HCT116 (cell line): Measurements from ENCODE around the gene P4HA2. TPM values are rescaled to one million over a fixed set of nuclear protein-coding genes. Genes with fewer than 3 reads are reported as not detected.

Source experiments
- ATAC-seq: fragments of 200-7000 bp; cut with Tn5 transposase; 2 replicates; pipeline ENCODE4 v1.9.1; 2020; ENCODE audit warnings: mild to moderate bottlenecking, moderate library complexity
- BruUV-seq: library from RNA; stranded (reverse); fragments of 400-500 nt; replicated peaks from 2 replicates; lab custom pipeline; 2021; lab: Mats Ljungman, UMichigan
- CTCF ChIA-PET: fragments of 300-600 bp; sonication (Branson Sonifier 250); formaldehyde crosslinking; loops from one replicate; lab custom pipeline; 2021; ENCODE audit warnings: antibody characterized with exemption; lab: Charles Lee
- POLR2A ChIA-PET: fragments of 300-600, 350-600 bp; sonication (Branson Sonifier 250); formaldehyde crosslinking; loops from one replicate; lab custom pipeline; 2021; ENCODE audit warnings: antibody characterized with exemption; lab: Charles Lee
- RAD21 ChIA-PET, 2 experiments: fragments of 300-600 bp; sonication (Branson Sonifier 250); formaldehyde crosslinking; loops; one replicate each; lab custom pipeline; 2023; ENCODE audit warnings: low total read pairs in 2 of 2; ENCODE audit not compliant: uncharacterized antibody in 2 of 2, unreplicated experiment in 2 of 2, low non-redundant PET in 1 of 2; lab: Charles Lee
- DNase-seq: peaks from one replicate; pipeline ENCODE4 v3.0.0-alpha.2; 2010; ENCODE audit warnings: low read depth, low spot score
- H2AFZ ChIP-seq: fragments of 200-600 bp; shearing (Covaris generic), sonication (generic); 2 replicates; pipeline ENCODE4 v1.6.1; 2017; ENCODE audit warnings: low read depth, mixed run types, mixed read lengths, antibody characterized with exemption, low read length; ENCODE audit not compliant: poor library complexity, severe bottlenecking
- H3K27ac ChIP-seq: 2 replicates; pipeline ENCODE4 v1.5.1; 2012; ENCODE audit warnings: low read depth, low read length
- H3K27me3 ChIP-seq: fragments of 200-600 bp; sonication (generic); 2 replicates; pipeline ENCODE4 v1.6.1; 2016; ENCODE audit warnings: mixed run types, low read length, mixed read lengths; ENCODE audit not compliant: insufficient read depth
- H3K36me3 ChIP-seq, 2 experiments: fragments of 200-500 bp in 1 of 2; fragments of 200-600 bp in 1 of 2; sonication (Bioruptor generic) in 1 of 2; sonication (generic) in 1 of 2; 2 replicates each; pipeline versions ENCODE4 v1.5.1 to v1.6.1; 2014 to 2016; ENCODE audit warnings: low read length in 2 of 2, inconsistent platforms in 1 of 2, mixed read lengths in 1 of 2, mixed run types in 1 of 2; ENCODE audit not compliant: insufficient read depth in 2 of 2, control insufficient read depth in 1 of 2
- H3K4me1 ChIP-seq, 2 experiments: fragments of 200-600 bp in 1 of 2; sonication (generic) in 1 of 2; 2 replicates each; pipeline versions ENCODE4 v1.5.1 to v1.6.1; 2012 to 2017; ENCODE audit warnings: low read length in 2 of 2, inconsistent platforms in 1 of 2, mild to moderate bottlenecking in 1 of 2, mixed read lengths in 1 of 2, mixed run types in 1 of 2, moderate library complexity in 1 of 2; ENCODE audit not compliant: insufficient read depth in 2 of 2, control insufficient read depth in 1 of 2
- H3K4me2 ChIP-seq: fragments of 200-600 bp; sonication (generic); 2 replicates; pipeline ENCODE4 v1.6.1; 2017; ENCODE audit warnings: mixed run types, low read length, mixed read lengths
- H3K4me3 ChIP-seq, 2 experiments: fragments of 200-600 bp in 1 of 2; sonication (generic) in 1 of 2; replicated peaks in 1 of 2; 2 replicates each; pipeline ENCODE4 v1.5.1; 2011 to 2016; ENCODE audit warnings: low read length in 2 of 2, control low read depth in 1 of 2, low read depth in 1 of 2, mild to moderate bottlenecking in 1 of 2, mixed read lengths in 1 of 2, mixed run types in 1 of 2
- H3K79me2 ChIP-seq: fragments of 200-600 bp; sonication (generic); 2 replicates; pipeline ENCODE4 v1.6.1; 2017; ENCODE audit warnings: mild to moderate bottlenecking, mixed run types, low read length, moderate library complexity, mixed read lengths; ENCODE audit not compliant: insufficient read depth
- H3K9ac ChIP-seq: fragments of 200-600 bp; sonication (generic); 2 replicates; pipeline ENCODE4 v1.6.1; 2016; ENCODE audit warnings: low read length, mixed read lengths
- H3K9me2 ChIP-seq: fragments of 200-600 bp; sonication (generic), shearing (Covaris generic); 2 replicates; pipeline ENCODE4 v1.6.1; 2017; ENCODE audit warnings: mixed run types, mild to moderate bottlenecking, moderate library complexity; ENCODE audit not compliant: insufficient read depth
- H3K9me3 ChIP-seq, 2 experiments: fragments of 200-500 bp in 1 of 2; fragments of 200-600 bp in 1 of 2; sonication (Bioruptor generic) in 1 of 2; sonication (generic) in 1 of 2; 2 replicates each; pipeline ENCODE4 v1.6.1; 2014 to 2017; ENCODE audit warnings: low read length in 2 of 2, mixed read lengths in 2 of 2, inconsistent platforms in 1 of 2, low read depth in 1 of 2, mild to moderate bottlenecking in 1 of 2, mixed run types in 1 of 2, moderate library complexity in 1 of 2; ENCODE audit not compliant: control insufficient read depth in 1 of 2, insufficient read depth in 1 of 2
- H4K20me1 ChIP-seq: fragments of 200-600 bp; sonication (generic), shearing (Covaris generic); 2 replicates; pipeline ENCODE4 v1.6.1; 2017; ENCODE audit warnings: mixed run types, mild to moderate bottlenecking, moderate library complexity; ENCODE audit not compliant: insufficient read depth
- CBX3 ChIP-seq: IDR thresholded peaks from 2 replicates; pipeline ENCODE4 v1.6.1; 2012; ENCODE audit warnings: low read depth
- EGR1 ChIP-seq: IDR thresholded peaks from 2 replicates; pipeline ENCODE4 v1.6.1; 2012; ENCODE audit warnings: low read depth
- EZH2 ChIP-seq: fragments of 200-600 bp; sonication (generic); IDR thresholded peaks from 2 replicates; pipeline ENCODE4 v1.6.1; 2017; ENCODE audit warnings: antibody characterized with exemption, mixed run types
- POLR2AphosphoS5 ChIP-seq: IDR thresholded peaks from 2 replicates; pipeline ENCODE4 v1.6.1; 2011; ENCODE audit warnings: mild to moderate bottlenecking, low read depth, low read length, moderate library complexity
- RAD21 ChIP-seq: IDR thresholded peaks from 2 replicates; pipeline ENCODE4 v1.6.1; 2012; ENCODE audit warnings: low read depth, mild to moderate bottlenecking
- SIN3A ChIP-seq: IDR thresholded peaks from 2 replicates; pipeline ENCODE4 v1.6.1; 2012; ENCODE audit warnings: low read depth
- ZNF274 ChIP-seq: fragments of 200-500 bp; sonication (Bioruptor generic); IDR thresholded peaks from 2 replicates; pipeline ENCODE4 v1.6.1; 2014; ENCODE audit warnings: mild to moderate bottlenecking, low read depth, low read length, inconsistent platforms
- intact Hi-C: fragments of 100-400 bp; cut with micrococcal nuclease; formaldehyde crosslinking; loops from 2 replicates; pipeline ENCODE4 v1.10.0; 2022
- total RNA-seq: library from RNA; stranded (reverse); gene quantifications from one replicate; pipeline ENCODE4 v1.2.1, GENCODE V29; 2021; ENCODE audit not compliant: unreplicated experiment
- TF ChIP-seq, protein P1 (sequence below): IDR thresholded peaks from 2 replicates; pipeline ENCODE4 v1.6.1; 2012; ENCODE audit warnings: low read depth
- TF ChIP-seq, protein P2 (sequence below): IDR thresholded peaks from 2 replicates; pipeline ENCODE4 v1.6.1; 2012
- TF ChIP-seq, protein P3 (sequence below): IDR thresholded peaks from 2 replicates; pipeline ENCODE4 v1.6.1; 2012

P4HA2 gene
- total RNA-seq, 1 experiment from 2014 or later = 29.0 TPM

DNA sequence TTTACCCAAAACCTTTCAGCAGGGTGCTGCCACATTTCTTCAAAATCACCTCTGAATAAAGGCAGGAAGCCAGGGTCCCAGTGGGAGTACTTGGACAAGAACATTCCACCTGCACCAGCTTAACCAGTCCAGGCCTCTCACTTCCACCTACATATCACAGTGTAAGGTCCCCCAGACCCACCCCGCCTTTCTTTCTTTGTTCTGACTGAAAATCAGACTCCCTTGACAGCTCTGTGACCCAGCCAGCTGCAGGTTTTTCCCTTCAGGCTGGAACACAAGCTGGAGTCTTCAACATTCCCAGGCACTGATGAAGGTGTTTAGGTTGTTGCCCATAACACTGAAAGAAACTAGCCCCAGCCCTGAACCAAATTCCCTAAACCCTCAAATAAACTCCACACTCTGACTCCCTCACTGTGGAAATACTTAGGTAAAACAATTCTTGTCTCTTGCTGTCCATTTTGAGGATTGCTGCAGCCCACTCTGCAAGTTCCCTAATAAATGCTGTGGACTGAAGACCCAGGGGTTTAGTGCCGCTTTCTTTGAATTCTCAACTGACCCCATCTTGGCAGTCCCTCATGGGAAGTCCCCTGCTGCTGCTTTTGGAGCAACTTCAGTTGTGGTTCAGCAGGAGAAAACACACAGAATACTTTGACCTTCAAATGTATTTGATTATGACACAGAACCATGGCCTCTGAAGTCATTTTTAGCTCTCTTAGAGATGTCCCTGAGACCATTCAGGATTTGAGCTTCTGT lies 24.8 kb downstream of the P4HA2 start:
- no peak overlapping the region for H3K9ac ChIP-seq
- TF ChIP-seq EGR1 (no peak), EZH2 (no peak), POLR2AphosphoS5 (no peak), SIN3A (no peak), ZNF274 (no peak), RAD21 (no peak), CBX3 (no peak)
- TF ChIP-seq, protein P1, sequence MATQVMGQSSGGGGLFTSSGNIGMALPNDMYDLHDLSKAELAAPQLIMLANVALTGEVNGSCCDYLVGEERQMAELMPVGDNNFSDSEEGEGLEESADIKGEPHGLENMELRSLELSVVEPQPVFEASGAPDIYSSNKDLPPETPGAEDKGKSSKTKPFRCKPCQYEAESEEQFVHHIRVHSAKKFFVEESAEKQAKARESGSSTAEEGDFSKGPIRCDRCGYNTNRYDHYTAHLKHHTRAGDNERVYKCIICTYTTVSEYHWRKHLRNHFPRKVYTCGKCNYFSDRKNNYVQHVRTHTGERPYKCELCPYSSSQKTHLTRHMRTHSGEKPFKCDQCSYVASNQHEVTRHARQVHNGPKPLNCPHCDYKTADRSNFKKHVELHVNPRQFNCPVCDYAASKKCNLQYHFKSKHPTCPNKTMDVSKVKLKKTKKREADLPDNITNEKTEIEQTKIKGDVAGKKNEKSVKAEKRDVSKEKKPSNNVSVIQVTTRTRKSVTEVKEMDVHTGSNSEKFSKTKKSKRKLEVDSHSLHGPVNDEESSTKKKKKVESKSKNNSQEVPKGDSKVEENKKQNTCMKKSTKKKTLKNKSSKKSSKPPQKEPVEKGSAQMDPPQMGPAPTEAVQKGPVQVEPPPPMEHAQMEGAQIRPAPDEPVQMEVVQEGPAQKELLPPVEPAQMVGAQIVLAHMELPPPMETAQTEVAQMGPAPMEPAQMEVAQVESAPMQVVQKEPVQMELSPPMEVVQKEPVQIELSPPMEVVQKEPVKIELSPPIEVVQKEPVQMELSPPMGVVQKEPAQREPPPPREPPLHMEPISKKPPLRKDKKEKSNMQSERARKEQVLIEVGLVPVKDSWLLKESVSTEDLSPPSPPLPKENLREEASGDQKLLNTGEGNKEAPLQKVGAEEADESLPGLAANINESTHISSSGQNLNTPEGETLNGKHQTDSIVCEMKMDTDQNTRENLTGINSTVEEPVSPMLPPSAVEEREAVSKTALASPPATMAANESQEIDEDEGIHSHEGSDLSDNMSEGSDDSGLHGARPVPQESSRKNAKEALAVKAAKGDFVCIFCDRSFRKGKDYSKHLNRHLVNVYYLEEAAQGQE = no peak
- TF ChIP-seq, protein P2, sequence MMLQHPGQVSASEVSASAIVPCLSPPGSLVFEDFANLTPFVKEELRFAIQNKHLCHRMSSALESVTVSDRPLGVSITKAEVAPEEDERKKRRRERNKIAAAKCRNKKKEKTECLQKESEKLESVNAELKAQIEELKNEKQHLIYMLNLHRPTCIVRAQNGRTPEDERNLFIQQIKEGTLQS = no peak
- TF ChIP-seq, protein P3, sequence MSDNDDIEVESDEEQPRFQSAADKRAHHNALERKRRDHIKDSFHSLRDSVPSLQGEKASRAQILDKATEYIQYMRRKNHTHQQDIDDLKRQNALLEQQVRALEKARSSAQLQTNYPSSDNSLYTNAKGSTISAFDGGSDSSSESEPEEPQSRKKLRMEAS = no peak
- TF ChIP-seq, all 23 proteins: peak for 0
- Histone ChIP-seq H3K79me2 (no peaks in the 10 kb centered on the region), H4K20me1 (no peaks in the 10 kb centered on the region), H3K4me3 (no peak overlapping the region), H3K9me2 (no peaks in the 10 kb centered on the region), H3K27ac (no peak overlapping the region), H3K36me3 (peaks cover 22 to 23% of the 10 kb centered on the region in 2 experiments; a peak in 3 of 4 replicates), H3K9me3 (no peaks in the 10 kb centered on the region), H3K4me1 (no peaks in the 10 kb centered on the region), H3K27me3 (no peaks in the 10 kb centered on the region), H3K4me2 (no peak overlapping the region), H2AFZ (no peak overlapping the region)
- intact Hi-C loops = no loop called here
- CTCF ChIA-PET = interaction anchor here (1.2 kb wide), 1 partner anchor 13 kb away, joined by 6 read pairs; no protein-coding TSS in a partner anchor
- ATAC-seq (no peak), DNase-seq (no peak)
- BruUV-seq = no TSS peak
- RAD21 ChIA-PET = no interaction called here
- POLR2A ChIA-PET = no interaction called here
